Measurements from ENCODE around the gene REG3A. TPM values are rescaled to one million over a fixed set of nuclear protein-coding genes. Genes with fewer than 3 reads are reported as not detected.

REG3A gene
- total and polyA plus RNA-seq, 2 of the 8 experiments (the other 6 are each of a cell fraction or from before 2014, with no cell fraction given), result not detected

GRCh38 chr2:79171348-79171958 lies 11.9 kb upstream of the REG3A start:
- Histone ChIP-seq H3K36me3 (ENCODE audit: control insufficient read depth in 2 of 4, insufficient read depth in 4 of 4, low read length in 3 of 4) (no peaks in the 10 kb centered on the region), H3K4me2 (ENCODE audit: insufficient read depth in 1 of 2, low read depth in 2 of 2, low read length in 2 of 2) (no peak overlapping the region), H3K9me3 (ENCODE audit: insufficient read depth in 2 of 2, low read depth in 1 of 2, low read length in 1 of 2) (peaks cover 0 to 2% of the 10 kb centered on the region in 2 experiments; a peak in 1 of 4 replicates), H3K23ac (ENCODE audit: insufficient read length) (no peak overlapping the region), H3K79me2 (ENCODE audit: control insufficient read depth in 1 of 2, insufficient read depth in 2 of 2, low read length in 2 of 2) (no peaks in the 10 kb centered on the region), H2BK20ac (ENCODE audit: low read length) (no peak overlapping the region), H3K4me1 (replicated peaks in 1 of 4; ENCODE audit: control insufficient read depth in 3 of 4, insufficient read depth in 4 of 4, low read length in 3 of 4) (no peaks in the 10 kb centered on the region), H2AK5ac (ENCODE audit: low read depth, low read length) (no peak overlapping the region), H4K20me1 (replicated peaks in 1 of 2; ENCODE audit: control insufficient read depth in 1 of 2, insufficient read depth in 2 of 2, low read length in 2 of 2) (no peaks in the 10 kb centered on the region), H3K14ac (ENCODE audit: insufficient read length) (no peak overlapping the region), H4K5ac (ENCODE audit: insufficient read length, low read depth, low read length) (no peak overlapping the region), H3K18ac (ENCODE audit: extremely low read depth, low read length) (no peak overlapping the region), H4K8ac (ENCODE audit: extremely low read depth, insufficient read depth, low read length) (no peak overlapping the region), H4K91ac (replicated peaks; ENCODE audit: insufficient read length, low read length) (no peak overlapping the region), H3K23me2 (ENCODE audit: low read depth, low read length) (no peaks in the 10 kb centered on the region), H3K4ac (replicated peaks; ENCODE audit: insufficient read length, low read depth, low read length) (no peak overlapping the region), H2BK15ac (ENCODE audit: low read length) (no peak overlapping the region), H2BK5ac (ENCODE audit: low read depth, low read length) (no peak overlapping the region), H3K27me3 (replicated peaks in 1 of 4; ENCODE audit: control insufficient read depth in 3 of 4, extremely low read depth in 1 of 4, insufficient read depth in 3 of 4, low read length in 3 of 4) (no peaks in the 10 kb centered on the region), H3K9ac (replicated peaks in 1 of 4; ENCODE audit: extremely low read depth in 1 of 4, low read depth in 3 of 4, low read length in 3 of 4) (no peak overlapping the region), H3K4me3 (ENCODE audit: extremely low read depth in 1 of 4, insufficient read depth in 2 of 4, low read depth in 3 of 4, low read length in 4 of 4) (no peak overlapping the region), H3K79me1 (ENCODE audit: low read depth, low read length) (no peaks in the 10 kb centered on the region), H2BK12ac (ENCODE audit: low read depth, low read length) (no peak overlapping the region), H3K27ac (ENCODE audit: low read depth, low read length) (no peak overlapping the region), H2BK120ac (replicated peaks; ENCODE audit: low read depth, low read length) (no peak overlapping the region), H2AFZ (ENCODE audit: low read length) (no peak overlapping the region), H3K56ac (replicated peaks; ENCODE audit: insufficient read length, low read depth, low read length) (no peak overlapping the region)
- CTCF ChIA-PET (ENCODE audit: partially characterized antibody), result interaction anchor here (0.7 kb wide), 1 partner anchor 1785 kb away, joined by 3 read pairs; no protein-coding TSS in a partner anchor
- POLR2A ChIA-PET (ENCODE audit: partially characterized antibody), result no interaction called here
- FAIRE-seq (no peak), DNase-seq (ENCODE audit: low read depth in 1 of 2, low spot score in 2 of 2) (no peak)
- no peak for TF ChIP-seq HDAC2 (IDR thresholded peaks at IDR 0.05; ENCODE audit: borderline replicate concordance in 1 of 2, low read depth in 2 of 2, low read length in 2 of 2)
- no peak for TF ChIP-seq SUZ12 (IDR thresholded peaks at IDR 0.05; ENCODE audit: low read length)
- TF ChIP-seq SIX5 (IDR thresholded peaks at IDR 0.05; ENCODE audit: low read depth, low read length), result no peak
- no peak for TF ChIP-seq PHF8 (conservative IDR thresholded peaks at IDR 0.05; ENCODE audit: low read depth, low read length)
- no peak for TF ChIP-seq BCL11A (IDR thresholded peaks at IDR 0.05; ENCODE audit: low read depth in 2 of 2, low read length in 2 of 2)
- TF ChIP-seq RAD21 (IDR thresholded peaks at IDR 0.05 in 1 of 2, conservative IDR thresholded peaks at IDR 0.05 in 1 of 2; ENCODE audit: low read depth in 2 of 2, low read length in 2 of 2), result no peak
- TF ChIP-seq SRF (IDR thresholded peaks at IDR 0.05; ENCODE audit: low read depth, low read length), result no peak
- TF ChIP-seq TEAD4 (IDR thresholded peaks at IDR 0.05; ENCODE audit: low read depth, low read length), result no peak
- no peak for TF ChIP-seq NANOG (IDR thresholded peaks at IDR 0.05; ENCODE audit: insufficient read depth, low read depth, low read length, poor library complexity, severe bottlenecking)
- TF ChIP-seq SP4 (IDR thresholded peaks at IDR 0.05; ENCODE audit: low read length), result no peak
- TF ChIP-seq KDM1A (IDR thresholded peaks at IDR 0.05; ENCODE audit: borderline replicate concordance, low read length), result no peak
- WGBS, 2 experiments (ENCODE audit: extremely low coverage in 1 of 2, insufficient coverage in 1 of 2, insufficient read length in 1 of 2, insufficient replicate concordance in 2 of 2, low coverage in 1 of 2, low lambda C conversion rate in 2 of 2, missing lambda C conversion rate in 1 of 2), result 95% methylated on average over 2 of the region's 2 CpGs; no CpG with 5 or more reads in 1 of the 2 experiments

All from H1 (cell line).